Breast epithelium (tissue), 4 donors: ENCODE measurements around the gene PADI1. TPM values are rescaled to one million over a fixed set of nuclear protein-coding genes. Genes with fewer than 3 reads are reported as not detected.

ENCODE experiments used
- DNase-seq, 2 donors: peaks; one replicate each; pipeline ENCODE4 v3.0.0-alpha.2; 2019; ENCODE audit warnings: low spot score in 2 of 2
- H3K27ac ChIP-seq, 2 donors: fragments of 200-600 bp; sonication (generic) in 1 of 2; one replicate each; pipeline ENCODE4 v1.5.1; 2016 to 2019; ENCODE audit warnings: mild to moderate bottlenecking in 1 of 2
- H3K27me3 ChIP-seq, 2 donors: fragments of 200-600 bp; sonication (generic) in 1 of 2; one replicate each; pipeline versions ENCODE4 v1.5.1 to v1.6.0; 2017 to 2019; ENCODE audit warnings: control low read depth in 1 of 2, mild to moderate bottlenecking in 1 of 2
- H3K36me3 ChIP-seq: fragments of 200-600 bp; one replicate; pipeline ENCODE4 v1.5.1; 2019
- H3K4me1 ChIP-seq, 2 donors: fragments of 200-600 bp; sonication (generic); one replicate each; pipeline ENCODE4 v1.5.1; 2016 to 2019; ENCODE audit warnings: control low read depth in 1 of 2
- H3K4me3 ChIP-seq, 3 donors: fragments of 200-600 bp; sonication (generic); 1 replicate in 2 of 3; 2 replicates in 1 of 3; pipeline ENCODE4 v1.5.1; 2016 to 2019; ENCODE audit warnings: mild to moderate bottlenecking in 3 of 3, moderate library complexity in 2 of 3
- H3K9me3 ChIP-seq, 2 donors: fragments of 200-600 bp; sonication (generic) in 1 of 2; one replicate each; pipeline ENCODE4 v1.5.1; 2016 to 2019; ENCODE audit warnings: control low read depth in 1 of 2
- CTCF ChIP-seq, 3 donors: fragments of 450-650 bp; IDR thresholded peaks; one replicate each; pipeline ENCODE4 v1.5.1; 2016 to 2017; ENCODE audit warnings: antibody characterized with exemption in 3 of 3, mild to moderate bottlenecking in 3 of 3, moderate library complexity in 3 of 3
- POLR2A ChIP-seq: fragments of 450-650 bp; IDR thresholded peaks from one replicate; pipeline ENCODE4 v1.6.1; 2016; ENCODE audit warnings: antibody characterized with exemption, mild to moderate bottlenecking, moderate library complexity
- POLR2AphosphoS5 ChIP-seq, 3 donors: sonication (generic); formaldehyde crosslinking; IDR thresholded peaks; one replicate each; pipeline ENCODE4 v1.6.1; 2017; ENCODE audit warnings: antibody characterized with exemption in 3 of 3
- intact Hi-C: fragments of 100-400 bp; cut with DNase I; formaldehyde crosslinking; loops from one replicate; pipeline ENCODE4 v1.15.1; 2023; ENCODE audit warnings: low total_unique reads
- total RNA-seq, 3 donors: library from RNA; depleted of rRNA; stranded (reverse); fragments of >200 nt; gene quantifications; one replicate each; pipeline ENCODE4 v1.1.0, GENCODE V29; 2016

PADI1 gene
- total RNA-seq, 3 donors from 2014 or later, result 0.33 TPM; not detected in 2

- TF ChIP-seq POLR2AphosphoS5 (IDR thresholded peaks at IDR 0.05) (no peak), CTCF (IDR thresholded peaks at IDR 0.05) (no peak), POLR2A (no peak)
- no peaks in the 10 kb centered on the region for H3K4me1 ChIP-seq
- intact Hi-C loops, result loop anchor here (10.0 kb wide), 2 partner anchors 105 to 175 kb away; partner anchors contain the start of gene SDHB
- no peaks in the 10 kb centered on the region for H3K36me3 ChIP-seq
- H3K27ac ChIP-seq, result no peak overlapping the region
- no peak for DNase-seq
- no peaks in the 10 kb centered on the region for H3K9me3 ChIP-seq
- H3K4me3 ChIP-seq, result no peak overlapping the region
- no peaks in the 10 kb centered on the region for H3K27me3 ChIP-seq
These were observed 25.2 kb downstream of the PADI1 start for GRCh38 chr1:17230106-17230505.

GRCh38 chr1:17230671-17231310 lies 25.9 kb downstream of the PADI1 start:
- no peaks in the 10 kb centered on the region for H3K9me3 ChIP-seq
- TF ChIP-seq POLR2A (no peak), CTCF (IDR thresholded peaks at IDR 0.05) (no peak), POLR2AphosphoS5 (IDR thresholded peaks at IDR 0.05) (no peak)
- H3K4me1 ChIP-seq, result no peaks in the 10 kb centered on the region
- no peaks in the 10 kb centered on the region for H3K27me3 ChIP-seq
- DNase-seq, result no peak
- H3K4me3 ChIP-seq, result no peak overlapping the region
- no peaks in the 10 kb centered on the region for H3K36me3 ChIP-seq
- H3K27ac ChIP-seq, result no peak overlapping the region
- intact Hi-C loops, result loop anchor here (10.0 kb wide), 2 partner anchors 106 to 176 kb away; partner anchors contain the start of gene SDHB

- H3K9me3 ChIP-seq, result no peaks in the 10 kb centered on the region
- intact Hi-C loops, result loop anchor here (10.0 kb wide), 2 partner anchors 108 to 178 kb away; partner anchors contain the start of gene SDHB
- no peak overlapping the region for H3K4me3 ChIP-seq
- H3K36me3 ChIP-seq, result no peaks in the 10 kb centered on the region
- TF ChIP-seq POLR2A (no peak), CTCF (IDR thresholded peaks at IDR 0.05) (no peak), POLR2AphosphoS5 (IDR thresholded peaks at IDR 0.05) (no peak)
- no peaks in the 10 kb centered on the region for H3K27me3 ChIP-seq
- peak overlapping the region; percentile 58 to 61 for H3K27ac ChIP-seq
- H3K4me1 ChIP-seq, result no peaks in the 10 kb centered on the region
- no peak for DNase-seq
These were observed 28.1 kb downstream of the PADI1 start for GRCh38 chr1:17232759-17233661.

- peak; percentile 88 to 91 for DNase-seq
These were observed 28.9 kb downstream of the PADI1 start for GRCh38 chr1:17233675-17234320.

More at GRCh38 chr1:17233675-17234320, 28.9 kb downstream of the PADI1 start:
- no peaks in the 10 kb centered on the region for H3K4me1 ChIP-seq
- no peak overlapping the region for H3K4me3 ChIP-seq
- H3K27me3 ChIP-seq, result no peaks in the 10 kb centered on the region
- H3K36me3 ChIP-seq, result no peaks in the 10 kb centered on the region
- H3K27ac ChIP-seq, result peak overlapping the region; percentile 58 to 61
- H3K9me3 ChIP-seq, result no peaks in the 10 kb centered on the region
- intact Hi-C loops, result loop anchor here (10.0 kb wide), 2 partner anchors 109 to 179 kb away; partner anchors contain the start of gene SDHB
- TF ChIP-seq POLR2A (no peak), POLR2AphosphoS5 (IDR thresholded peaks at IDR 0.05) (peak in 2 of 3 donors; percentile 53 to 63), CTCF (IDR thresholded peaks at IDR 0.05) (no peak)
